NCI-H748 treated with DMSO at 0.1 percent for 48 hours (cell line): ENCODE results near the gene F9.
"Not testable (repeated sequence)": the region's sequence is repeated elsewhere in the genome, so short reads cannot be mapped to it uniquely, and the experiment has no call there.

ENCODE experiments used
- DNase-seq: peaks from one replicate; lab custom pipeline; 2025; lab: John Stamatoyannopoulos, UW

The F9 gene

GRCh38 chrX:139530550-139530949 is at the start of gene F9:
Gene F9 (plus strand): TSS chrX:139530739. CDS start chrX:139530765, 26 bp downstream.
- DNase-seq = no peak

- DNase-seq = no peak
Observed at GRCh38 chrX:139483699-139484098, 46.8 kb upstream of the F9 start.

GRCh38 chrX:139484591-139484990 is 45.9 kb upstream of the F9 start:
- no peak for DNase-seq

- no peak for DNase-seq
Observed at GRCh38 chrX:139495324-139495723, 35.2 kb upstream of the F9 start.

- DNase-seq = no peak
Observed at GRCh38 chrX:139506333-139506732, 24.2 kb upstream of the F9 start.

- DNase-seq = no peak
Observed at GRCh38 chrX:139508099-139508498, 22.4 kb upstream of the F9 start.

- no peak for DNase-seq
Observed at GRCh38 chrX:139518475-139518874, 12.1 kb upstream of the F9 start.

- not testable (repeated sequence) for DNase-seq
Observed at GRCh38 chrX:139528829-139529228, 1.7 kb upstream of the F9 start.

GRCh38 chrX:139532834-139533233 is 2.3 kb downstream of the F9 start:
- DNase-seq = no peak

GRCh38 chrX:139533444-139533843 is 2.9 kb downstream of the F9 start:
- no peak for DNase-seq

GRCh38 chrX:139538907-139539790 is 8.6 kb downstream of the F9 start:
- no peak for DNase-seq

GRCh38 chrX:139542652-139543051 is 12.1 kb downstream of the F9 start:
- no peak for DNase-seq

GRCh38 chrX:139543920-139544319 is 13.4 kb downstream of the F9 start:
- no peak for DNase-seq

- DNase-seq = no peak
Observed at GRCh38 chrX:139544591-139544990, 14.1 kb downstream of the F9 start.

- no peak for DNase-seq
Observed at GRCh38 chrX:139554376-139554775, 23.8 kb downstream of the F9 start.

- DNase-seq = no peak
Observed at GRCh38 chrX:139554991-139555675, 24.6 kb downstream of the F9 start.

GRCh38 chrX:139559383-139560042 is 29.0 kb downstream of the F9 start:
- DNase-seq = peak; percentile 4

GRCh38 chrX:139560221-139560620 is 29.7 kb downstream of the F9 start:
- no peak for DNase-seq

GRCh38 chrX:139563251-139563650 is 32.7 kb downstream of the F9 start:
- no peak for DNase-seq

- DNase-seq = no peak
Observed at GRCh38 chrX:139566981-139567380, 36.4 kb downstream of the F9 start.

GRCh38 chrX:139581068-139581467 is 50.5 kb downstream of the F9 start:
- DNase-seq = no peak

- DNase-seq = no peak
Observed at GRCh38 chrX:139585613-139586012, 55.1 kb downstream of the F9 start.

GRCh38 chrX:139596068-139596467 is 65.5 kb downstream of the F9 start:
- no peak for DNase-seq
